ENCODE data around the gene PUS3.
"Not testable (repeated sequence)": the region's sequence is repeated elsewhere in the genome, so short reads cannot be mapped to it uniquely, and the experiment has no call there.

Gene PUS3

DNA sequence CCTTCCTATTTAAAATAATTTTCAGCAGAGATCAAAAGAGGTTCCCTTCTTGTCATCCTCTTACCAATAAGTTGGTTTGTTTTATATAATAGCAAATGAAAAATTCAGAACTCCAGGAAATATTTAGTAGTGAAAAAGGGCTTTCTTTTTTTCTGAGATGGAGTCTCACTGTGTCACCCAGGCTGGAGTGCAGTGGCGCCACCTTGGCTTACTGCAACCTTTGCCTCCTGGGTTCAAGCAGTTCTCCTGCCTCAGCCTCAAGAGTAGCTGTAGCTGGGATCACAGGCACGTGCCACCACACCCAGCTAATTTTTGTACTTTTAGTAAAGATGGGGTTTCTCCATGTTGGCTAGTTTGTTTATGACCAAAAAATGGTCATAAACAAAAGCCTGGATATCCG is 11.6 kb upstream of the PUS3 start:
- not testable (repeated sequence) for DNase-seq

- DNase-seq: no peak
Measured at GRCh38 chr11:125910226-125910849, 7.3 kb upstream of the PUS3 start.

DNA sequence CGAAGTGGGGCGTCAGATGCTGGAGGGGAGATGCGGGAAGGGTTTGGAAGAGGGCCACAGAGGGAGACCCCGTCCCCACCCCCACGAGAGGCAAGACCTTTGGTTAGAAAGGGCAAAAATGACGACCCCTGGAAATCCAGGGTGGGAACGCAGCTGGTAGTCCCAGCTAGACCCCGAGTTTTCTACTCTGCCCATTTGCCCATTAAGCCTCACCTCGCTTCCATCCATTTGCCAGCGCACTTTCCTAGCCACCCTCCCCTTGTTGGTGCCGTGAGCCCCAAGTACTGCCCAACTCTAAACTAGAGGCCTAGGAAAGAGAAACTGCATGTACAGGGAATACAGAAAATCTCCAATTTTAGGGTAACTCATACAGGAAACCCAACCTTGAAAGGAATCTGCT is 1.7 kb upstream of the PUS3 start:
- no peak for DNase-seq

DNA sequence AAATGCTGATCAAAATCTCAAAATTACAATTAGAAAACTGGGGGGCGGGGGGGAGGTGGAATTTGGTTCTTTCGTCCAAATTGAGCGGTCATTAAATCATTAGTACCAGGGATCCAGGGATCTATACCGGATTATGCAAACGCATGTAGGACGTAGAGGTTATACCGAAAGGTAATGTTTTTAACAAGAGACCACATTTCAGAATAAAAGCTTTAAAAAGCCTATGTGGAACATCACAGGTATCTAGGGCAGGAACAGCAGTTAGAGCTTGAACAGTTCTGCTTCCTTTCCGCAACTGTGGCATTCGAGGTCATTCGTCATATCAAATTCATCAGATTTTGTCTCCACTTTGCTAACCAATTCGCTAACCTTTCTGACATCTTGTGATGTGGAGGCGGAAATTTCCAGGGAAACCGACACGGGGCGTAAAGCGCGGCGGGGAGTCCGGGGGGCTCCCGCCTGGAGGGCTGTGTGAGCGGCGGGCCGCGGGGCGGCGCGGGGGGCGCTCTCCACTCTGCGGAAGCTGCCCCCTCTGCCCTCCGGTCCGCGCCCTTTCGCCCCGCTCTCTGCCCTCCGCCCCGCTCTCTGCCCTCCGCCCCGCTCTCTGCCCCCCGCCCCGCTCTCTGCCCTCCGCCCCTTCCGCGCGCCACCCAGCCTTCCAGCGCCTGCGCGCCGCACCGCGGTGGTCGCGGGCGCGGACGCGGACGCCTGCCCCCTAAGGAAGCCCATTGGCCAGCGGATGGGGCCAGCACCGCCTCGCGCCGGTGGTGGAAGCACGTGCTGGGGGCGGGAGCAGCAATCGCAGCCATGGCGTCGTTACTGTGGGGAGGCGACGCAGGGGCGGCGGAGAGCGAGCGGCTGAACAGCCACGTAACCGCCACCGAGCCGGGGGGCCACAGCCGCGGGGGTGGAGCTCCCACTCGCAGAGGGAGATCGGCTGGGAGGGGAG is 979 bp upstream of the PUS3 start, which contains the start of gene DDX25:
DDX25 (plus strand) TSS at position 798 of the 949 bp plus-strand sequence; CDS start at position 808, 10 bp downstream.
- peak; percentile 15 for DNase-seq

GRCh38 chr11:125902277-125902926 is 604 bp downstream of the PUS3 start:
- DNase-seq: no peak

DNA sequence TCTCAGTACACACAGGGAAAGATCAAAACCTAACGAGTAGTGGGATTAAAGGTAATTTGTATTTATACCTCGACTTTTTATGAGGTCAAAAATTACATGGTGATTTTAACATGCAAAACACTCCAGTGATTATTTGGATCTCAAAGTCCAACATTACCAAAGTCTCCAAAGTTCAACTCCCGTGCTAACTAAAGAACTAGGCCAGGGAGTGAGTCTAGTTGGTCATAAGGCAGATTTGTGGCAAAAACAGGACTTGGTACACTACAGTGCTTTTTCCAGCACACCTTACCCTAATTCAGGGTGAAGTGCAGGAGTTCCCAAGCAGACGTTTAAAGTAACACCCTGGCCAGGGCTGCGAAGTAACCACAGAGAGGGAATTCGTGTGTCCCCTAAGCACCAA is 1.1 kb downstream of the PUS3 start:
- DNase-seq: no peak

DNA sequence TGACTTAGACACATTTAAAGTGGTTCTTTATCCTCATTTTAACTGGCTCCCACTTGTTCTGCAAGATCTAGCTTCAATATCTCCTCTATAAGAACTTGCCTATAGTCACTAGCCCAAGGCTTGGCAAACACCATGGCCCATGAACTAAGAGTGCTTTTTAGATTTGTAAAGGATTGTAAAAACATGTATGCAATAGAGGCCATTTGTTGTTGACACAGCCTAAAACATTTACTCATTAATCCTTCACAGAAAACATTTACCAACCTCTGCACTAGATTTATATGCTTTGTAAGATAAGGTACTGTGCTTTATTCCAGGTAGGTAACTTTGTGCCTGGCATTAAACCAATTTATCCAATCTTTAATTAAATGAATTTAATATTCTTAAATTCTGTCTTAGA is 10.0 kb downstream of the PUS3 start:
- no peak for DNase-seq

- DNase-seq: no peak
Measured at GRCh38 chr11:125892071-125892470, 10.9 kb downstream of the PUS3 start.

- DNase-seq: no peak
Measured at GRCh38 chr11:125890447-125891100, 12.4 kb downstream of the PUS3 start.

- peak; percentile 92 for DNase-seq
Measured at GRCh38 chr11:125887373-125888324, 15.4 kb downstream of the PUS3 start, which contains the start of gene HYLS1. Gene HYLS1 (plus strand): TSS chr11:125887668. CDS start chr11:125899369, 11,701 bp downstream.

- DNase-seq: no peak
Measured at GRCh38 chr11:125886997-125887372, 16.0 kb downstream of the PUS3 start.

DNA sequence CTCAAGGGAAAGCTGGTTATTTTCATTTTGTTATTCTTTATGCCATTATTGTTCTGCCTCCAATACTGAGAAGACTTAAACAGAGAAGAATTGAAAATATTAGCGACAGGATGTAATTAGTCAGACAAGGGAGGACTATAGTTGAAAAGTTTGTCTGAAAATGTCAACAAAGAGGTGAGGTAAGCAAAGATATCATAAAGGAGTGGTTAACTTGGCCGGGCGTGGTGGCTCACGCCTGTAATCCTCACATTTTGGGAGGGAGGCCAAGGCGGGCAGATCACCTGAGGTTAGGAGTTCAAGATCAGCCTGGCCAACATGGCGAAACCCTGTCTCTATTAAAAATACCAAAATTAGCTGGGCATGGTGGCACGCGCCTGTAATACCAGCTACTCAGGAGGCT is 19.6 kb downstream of the PUS3 start:
- no peak for DNase-seq

DNA sequence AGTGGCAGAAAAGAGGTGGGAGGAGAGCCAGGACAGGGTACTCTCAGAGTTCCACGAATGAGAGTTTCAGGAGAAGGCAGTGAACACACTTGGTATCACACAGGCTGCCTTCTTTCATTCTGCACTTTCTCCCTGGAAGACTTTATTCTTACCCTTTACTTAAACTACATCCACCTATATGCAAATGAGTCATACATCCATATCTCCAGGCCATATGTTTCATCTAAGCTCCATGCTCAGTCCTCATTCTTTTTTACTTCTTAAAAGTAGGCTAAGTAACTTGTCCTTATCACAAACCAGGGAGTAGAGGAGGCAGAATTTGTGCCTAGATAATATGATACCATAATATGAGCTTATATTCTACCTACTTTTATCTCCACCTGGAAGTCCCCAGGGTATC is 21.7 kb downstream of the PUS3 start:
- no peak for DNase-seq

DNA sequence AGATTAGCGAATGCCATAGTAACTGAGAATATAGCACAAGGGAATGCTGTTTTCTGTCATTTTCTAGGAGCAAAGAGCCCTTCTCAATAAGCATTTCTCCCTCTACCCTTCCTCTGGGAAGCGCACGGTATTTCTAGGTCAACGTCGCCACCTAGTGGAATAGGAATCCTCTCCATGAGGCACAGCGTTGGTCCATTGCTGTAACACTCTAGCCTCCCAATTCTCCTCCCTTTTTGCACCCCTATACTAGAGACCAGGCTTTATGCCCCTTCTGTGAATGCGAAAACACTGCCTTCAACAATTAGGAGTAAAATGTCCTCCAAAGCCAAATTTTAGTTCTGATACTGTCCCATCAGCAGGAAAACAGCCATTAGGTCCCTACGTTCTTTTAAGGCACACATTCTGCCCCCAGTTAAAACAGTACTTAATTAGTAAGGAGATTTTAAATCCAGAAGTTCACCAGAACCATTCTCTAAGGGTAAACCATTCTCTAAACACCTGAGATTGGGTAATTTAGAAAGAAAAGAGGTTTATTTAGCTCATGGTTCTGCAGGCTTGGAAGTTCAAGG is 28.4 kb downstream of the PUS3 start:
- DNase-seq: peak; percentile 82

DNA sequence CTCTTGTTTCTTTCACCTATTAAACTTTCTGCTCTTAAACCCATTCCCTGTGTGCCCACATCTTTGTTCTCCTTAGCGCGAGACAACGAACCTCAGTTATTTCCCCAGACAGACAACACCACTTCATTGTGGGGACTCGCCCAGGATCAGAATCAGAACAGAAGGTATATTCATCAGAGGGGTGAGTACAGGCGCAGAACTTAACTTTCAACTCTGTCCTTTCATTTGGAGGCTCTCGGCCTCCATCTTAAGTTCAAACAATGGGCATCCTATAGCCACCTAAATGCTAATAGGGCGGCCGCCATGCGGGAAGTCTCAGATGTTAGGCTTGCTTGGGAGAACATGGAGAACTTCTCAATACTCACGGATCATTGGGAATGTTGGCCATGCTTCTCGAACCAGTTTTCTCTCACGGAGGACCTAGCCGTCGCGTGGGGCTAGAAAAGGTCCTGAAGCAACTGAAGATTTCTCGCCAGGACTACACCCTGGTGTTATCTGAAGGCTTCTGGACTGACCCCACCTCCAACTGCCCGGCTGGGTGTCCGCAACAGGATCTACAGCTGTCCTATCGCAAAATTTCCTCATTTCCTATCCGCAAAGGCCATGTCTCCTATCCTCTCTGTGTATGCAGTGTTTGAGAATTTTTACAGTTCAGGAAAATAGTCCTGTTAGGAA is 29.0 kb downstream of the PUS3 start:
- DNase-seq: no peak

DNA sequence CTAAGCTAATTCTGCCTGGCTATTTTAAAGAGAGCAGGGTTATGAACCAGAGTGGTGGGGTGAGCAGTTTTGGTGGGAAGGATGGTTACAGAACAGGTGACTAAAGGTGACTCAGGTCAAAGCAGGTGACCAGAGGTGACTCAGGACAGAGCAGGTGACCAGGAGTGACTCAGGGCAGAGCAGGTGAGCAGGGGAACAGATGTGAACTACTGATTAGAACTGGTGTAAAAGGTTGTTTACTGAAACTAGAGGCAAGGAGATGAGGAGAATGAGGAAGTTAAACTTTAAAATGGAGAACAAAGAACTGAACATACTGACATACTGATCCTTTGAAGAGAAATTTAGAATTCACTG is 30.9 kb downstream of the PUS3 start:
- DNase-seq: no peak

DNA sequence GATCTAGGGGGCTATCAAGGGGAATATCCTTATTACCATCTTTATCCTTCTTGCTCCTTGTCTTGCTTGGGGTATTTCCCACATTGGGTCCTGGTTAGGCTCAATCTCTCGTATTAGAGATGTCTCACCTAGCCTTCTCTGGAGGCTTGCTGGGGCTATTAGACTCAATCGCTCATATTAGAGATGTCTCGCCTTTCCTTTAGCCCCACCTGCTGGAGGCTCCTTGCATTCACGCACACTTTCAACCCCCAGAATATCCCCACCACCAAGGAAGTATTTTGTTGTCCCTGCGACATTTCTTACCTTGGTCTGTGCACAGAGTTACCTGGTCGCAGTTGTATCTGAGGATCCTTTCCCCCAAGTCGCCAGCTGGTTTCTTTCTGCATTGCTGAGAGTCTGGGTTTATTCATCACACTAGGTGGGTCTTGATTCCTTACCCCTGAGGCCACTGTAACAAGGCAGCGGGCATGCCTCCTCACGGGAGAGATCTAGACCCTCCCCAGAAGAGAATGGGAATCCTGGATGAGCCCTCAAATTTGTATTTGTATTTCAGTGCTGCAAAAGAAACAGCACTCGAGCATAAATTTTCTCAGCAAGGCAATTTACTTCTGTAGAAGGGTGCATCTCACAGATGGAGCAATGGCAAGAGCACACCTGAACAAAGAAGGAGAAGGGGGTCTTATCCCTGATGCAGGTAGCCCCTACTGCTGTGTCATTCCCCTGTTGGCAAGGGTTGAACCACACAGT is 31.4 kb downstream of the PUS3 start:
- peak; percentile 43 for DNase-seq

- no peak for DNase-seq
Measured at GRCh38 chr11:125869521-125869920, 33.5 kb downstream of the PUS3 start.

DNA sequence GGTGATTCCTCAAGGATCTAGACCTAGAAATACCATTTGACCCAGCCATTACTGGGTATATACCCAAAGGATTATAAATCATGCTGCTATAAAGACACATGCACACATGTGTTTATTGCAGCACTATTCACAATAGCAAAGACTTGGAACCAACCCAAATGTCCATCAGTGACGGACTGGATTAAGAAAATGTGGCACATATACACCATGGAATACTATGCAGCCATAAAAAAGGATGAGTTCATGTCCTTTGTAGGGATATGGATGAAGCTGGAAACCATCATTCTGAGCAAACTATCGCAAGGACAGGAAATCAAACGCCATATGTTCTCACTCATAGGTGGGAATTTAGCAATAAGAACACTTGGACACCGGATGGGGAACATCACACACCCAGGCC is 37.7 kb downstream of the PUS3 start:
- not testable (repeated sequence) for DNase-seq

GRCh38 chr11:125862786-125863185 is 40.2 kb downstream of the PUS3 start:
- DNase-seq: not testable (repeated sequence)
